Measurements from ENCODE around the gene DRAP1.

- TF ChIP-seq, protein P1, sequence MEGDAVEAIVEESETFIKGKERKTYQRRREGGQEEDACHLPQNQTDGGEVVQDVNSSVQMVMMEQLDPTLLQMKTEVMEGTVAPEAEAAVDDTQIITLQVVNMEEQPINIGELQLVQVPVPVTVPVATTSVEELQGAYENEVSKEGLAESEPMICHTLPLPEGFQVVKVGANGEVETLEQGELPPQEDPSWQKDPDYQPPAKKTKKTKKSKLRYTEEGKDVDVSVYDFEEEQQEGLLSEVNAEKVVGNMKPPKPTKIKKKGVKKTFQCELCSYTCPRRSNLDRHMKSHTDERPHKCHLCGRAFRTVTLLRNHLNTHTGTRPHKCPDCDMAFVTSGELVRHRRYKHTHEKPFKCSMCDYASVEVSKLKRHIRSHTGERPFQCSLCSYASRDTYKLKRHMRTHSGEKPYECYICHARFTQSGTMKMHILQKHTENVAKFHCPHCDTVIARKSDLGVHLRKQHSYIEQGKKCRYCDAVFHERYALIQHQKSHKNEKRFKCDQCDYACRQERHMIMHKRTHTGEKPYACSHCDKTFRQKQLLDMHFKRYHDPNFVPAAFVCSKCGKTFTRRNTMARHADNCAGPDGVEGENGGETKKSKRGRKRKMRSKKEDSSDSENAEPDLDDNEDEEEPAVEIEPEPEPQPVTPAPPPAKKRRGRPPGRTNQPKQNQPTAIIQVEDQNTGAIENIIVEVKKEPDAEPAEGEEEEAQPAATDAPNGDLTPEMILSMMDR (IDR thresholded peaks at IDR 0.05; ENCODE audit: insufficient read depth, low read length), result peak; percentile 59
- peak; percentile 83 for TF ChIP-seq POLR2AphosphoS5 (IDR thresholded peaks at IDR 0.05; ENCODE audit: low read depth)
- no peak for TF ChIP-seq REST (IDR thresholded peaks at IDR 0.05; ENCODE audit: insufficient replicate concordance, low read depth)
- TF ChIP-seq GABPA (IDR thresholded peaks at IDR 0.05; ENCODE audit: low read depth), result peak; percentile 88
Observed at GRCh38 chr11:65888163-65888814, 30.9 kb upstream of the DRAP1 start, which contains the start of gene FIBP.
